Muscle layer of duodenum (tissue), 2 donors: ENCODE results near the gene PRKCZ.

Source experiments
- H3K27ac ChIP-seq: one replicate; pipeline ENCODE4 v1.7.0; 2013; ENCODE audit warnings: mild to moderate bottlenecking, low read length
- H3K27me3 ChIP-seq: one replicate; pipeline ENCODE4 v1.7.0; 2013; ENCODE audit warnings: low read depth, mild to moderate bottlenecking, control low read depth, low read length
- H3K36me3 ChIP-seq, 2 donors: one replicate each; pipeline ENCODE4 v1.7.0; 2013; ENCODE audit warnings: low read length in 2 of 2, control low read depth in 1 of 2, mild to moderate bottlenecking in 1 of 2; ENCODE audit not compliant: insufficient read depth in 2 of 2, control insufficient read depth in 1 of 2
- H3K4me1 ChIP-seq, 2 donors: one replicate each; pipeline ENCODE4 v1.7.0; 2013; ENCODE audit warnings: low read length in 2 of 2, mild to moderate bottlenecking in 2 of 2, control low read depth in 1 of 2, moderate library complexity in 1 of 2; ENCODE audit not compliant: insufficient read depth in 2 of 2, control insufficient read depth in 1 of 2
- H3K4me3 ChIP-seq, 2 donors: one replicate each; pipeline ENCODE4 v1.7.0; 2013; ENCODE audit warnings: low read length in 2 of 2, low read depth in 1 of 2, mild to moderate bottlenecking in 1 of 2
- H3K9me3 ChIP-seq, 2 donors: one replicate each; pipeline ENCODE4 v1.7.0; 2013; ENCODE audit warnings: low read length in 2 of 2, control low read depth in 1 of 2, mild to moderate bottlenecking in 1 of 2; ENCODE audit not compliant: control insufficient read depth in 1 of 2
- donor health status: healthy.

Gene PRKCZ

GRCh38 chr1:2221271-2221670 lies 171.1 kb downstream of the PRKCZ start:
- no peak overlapping the region for H3K4me3 ChIP-seq
- H3K9me3 ChIP-seq = no peaks in the 10 kb centered on the region
- no peaks in the 10 kb centered on the region for H3K4me1 ChIP-seq
- no peak overlapping the region for H3K27ac ChIP-seq
- no peaks in the 10 kb centered on the region for H3K36me3 ChIP-seq
- H3K27me3 ChIP-seq = no peaks in the 10 kb centered on the region

DNA sequence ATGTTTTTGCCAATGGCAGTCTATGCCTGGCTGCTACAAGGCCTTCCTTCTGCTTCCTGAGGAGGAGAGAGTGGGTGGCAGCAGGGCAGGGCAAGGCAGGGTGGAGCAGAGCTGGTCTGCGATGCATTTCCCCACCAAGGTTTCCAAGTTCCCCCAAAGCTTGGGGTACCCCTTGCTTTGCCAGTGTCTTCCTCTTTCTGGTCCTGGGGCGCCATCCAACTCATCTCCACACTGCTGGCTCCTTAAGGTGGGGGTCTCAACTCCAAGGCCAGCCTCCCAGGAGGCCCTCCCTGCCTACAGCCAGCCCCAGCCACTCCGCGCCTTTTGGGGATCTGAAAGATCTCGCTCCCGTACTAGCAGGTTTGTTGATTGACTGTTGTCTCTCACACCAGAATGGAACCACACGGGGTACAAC lies 174.0 kb downstream of the PRKCZ start:
- Histone ChIP-seq H3K36me3 (no peaks in the 10 kb centered on the region), H3K4me3 (no peak overlapping the region), H3K27ac (no peak overlapping the region), H3K9me3 (no peaks in the 10 kb centered on the region), H3K4me1 (no peaks in the 10 kb centered on the region), H3K27me3 (no peaks in the 10 kb centered on the region)

GRCh38 chr1:2224631-2225428 lies 174.6 kb downstream of the PRKCZ start:
- Histone ChIP-seq H3K36me3 (no peaks in the 10 kb centered on the region), H3K27ac (no peak overlapping the region), H3K4me3 (no peak overlapping the region), H3K4me1 (no peaks in the 10 kb centered on the region), H3K27me3 (no peaks in the 10 kb centered on the region), H3K9me3 (no peaks in the 10 kb centered on the region)

GRCh38 chr1:2226525-2227345 lies 176.5 kb downstream of the PRKCZ start:
- H3K4me3 ChIP-seq = peak overlapping the region; percentile 39 to 57

DNA sequence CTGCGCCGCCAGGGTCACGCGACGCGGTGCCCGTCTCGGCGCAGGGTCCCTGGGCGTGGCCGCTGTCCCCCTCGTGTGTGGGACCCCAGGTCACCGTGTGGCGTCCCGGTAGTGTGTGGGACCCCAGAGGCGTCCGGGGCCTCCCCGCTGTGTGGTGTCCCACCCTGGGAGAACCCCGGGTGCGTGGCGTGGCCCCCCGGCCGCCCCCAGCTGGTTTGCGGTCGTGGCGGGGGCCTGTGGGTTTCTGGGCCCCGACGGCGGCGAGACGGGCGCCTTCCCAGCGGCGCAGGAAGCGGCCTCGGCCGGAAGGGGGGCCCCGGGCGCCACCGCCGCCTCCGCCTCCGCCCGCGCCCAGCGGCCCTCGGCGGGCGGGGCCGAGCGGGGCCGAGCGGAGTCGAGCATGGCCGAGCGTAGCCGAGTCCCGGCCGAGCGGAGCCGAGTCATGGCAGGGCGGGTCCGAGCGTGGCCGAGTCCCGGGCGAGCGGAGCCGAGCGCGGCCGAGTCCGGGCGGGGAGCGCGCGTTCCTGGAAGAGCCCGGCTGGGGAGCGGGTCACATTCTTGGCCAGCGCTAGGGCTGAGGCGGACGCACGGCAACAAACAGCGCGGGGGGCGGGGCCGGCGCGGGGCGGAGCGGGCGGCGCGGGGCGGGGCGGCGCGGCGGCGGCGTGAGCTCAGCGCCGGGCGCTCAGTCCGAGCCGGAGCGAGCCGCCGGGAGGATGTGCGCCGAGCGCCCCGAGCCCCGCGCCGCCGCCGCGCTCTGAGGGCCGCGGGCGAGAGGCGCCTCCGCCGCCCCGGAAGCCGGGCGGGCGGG lies 177.3 kb downstream of the PRKCZ start:
- Histone ChIP-seq H3K4me3 (peak overlapping the region; percentile 39 to 57), H3K4me1 (peaks cover 1 to 17% of the 10 kb centered on the region in 2 donors), H3K9me3 (no peaks in the 10 kb centered on the region)

More at GRCh38 chr1:2226525-2227345, 176.5 kb downstream of the PRKCZ start:
- no peaks in the 10 kb centered on the region for H3K9me3 ChIP-seq
- H3K27ac ChIP-seq = no peak overlapping the region
- no peaks in the 10 kb centered on the region for H3K36me3 ChIP-seq
- H3K4me1 ChIP-seq = peaks cover 0 to 11% of the 10 kb centered on the region in 2 donors
- no peaks in the 10 kb centered on the region for H3K27me3 ChIP-seq

DNA sequence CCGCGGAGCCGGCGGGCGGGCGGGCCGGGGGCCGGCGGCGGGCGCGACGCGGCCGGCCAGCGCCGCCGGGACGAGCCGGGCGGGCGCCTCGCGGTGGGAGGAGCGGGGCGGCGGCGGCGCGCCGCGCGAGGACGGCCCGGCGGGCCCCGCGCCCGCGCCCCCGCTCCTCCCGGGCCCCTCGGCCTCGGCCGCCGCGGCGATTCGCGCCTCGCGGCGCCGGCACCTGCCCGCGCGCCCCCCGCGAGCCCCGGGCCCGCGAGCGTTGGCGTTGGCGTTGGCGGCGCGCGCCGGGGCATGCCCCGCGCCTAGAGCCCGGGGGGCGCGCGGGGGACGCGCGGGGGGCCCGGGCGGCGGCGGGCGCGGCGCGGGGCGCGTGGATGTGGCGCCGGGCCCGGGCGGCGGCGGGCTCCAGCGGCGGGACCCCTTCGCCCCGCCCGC lies 178.0 kb downstream of the PRKCZ start, which contains the start of gene SKI:
Gene SKI, plus strand, starts transcription at position 163 of the 438 bp plus-strand sequence. CDS start 448 bp downstream, outside the sequence.
- H3K36me3 ChIP-seq = no peaks in the 10 kb centered on the region
- no peaks in the 10 kb centered on the region for H3K9me3 ChIP-seq
- H3K27me3 ChIP-seq = no peaks in the 10 kb centered on the region
- H3K4me3 ChIP-seq = peak within 1 kb of the TSS; percentile 75 to 90
- peaks cover 4 to 23% of the 10 kb centered on the region in 2 donors for H3K4me1 ChIP-seq
- no peak within 1 kb of the TSS for H3K27ac ChIP-seq

More for the DNA sequence above, 177.3 kb downstream of the PRKCZ start:
- H3K27me3 ChIP-seq = no peaks in the 10 kb centered on the region
- no peaks in the 10 kb centered on the region for H3K36me3 ChIP-seq
- H3K27ac ChIP-seq = no peak overlapping the region

GRCh38 chr1:2228694-2229036 lies 178.5 kb downstream of the PRKCZ start:
- H3K27ac ChIP-seq = no peak overlapping the region
- no peaks in the 10 kb centered on the region for H3K36me3 ChIP-seq
- peaks cover 7 to 28% of the 10 kb centered on the region in 2 donors for H3K4me1 ChIP-seq
- peak overlapping the region; percentile 75 to 90 for H3K4me3 ChIP-seq
- no peaks in the 10 kb centered on the region for H3K9me3 ChIP-seq
- no peaks in the 10 kb centered on the region for H3K27me3 ChIP-seq

GRCh38 chr1:2229037-2229864 lies 179.0 kb downstream of the PRKCZ start:
- H3K4me1 ChIP-seq = peaks cover 13 to 34% of the 10 kb centered on the region in 2 donors
- H3K27ac ChIP-seq = peak overlapping the region; percentile 79
- no peaks in the 10 kb centered on the region for H3K9me3 ChIP-seq
- no peaks in the 10 kb centered on the region for H3K27me3 ChIP-seq
- H3K36me3 ChIP-seq = no peaks in the 10 kb centered on the region
- peak overlapping the region; percentile 75 to 90 for H3K4me3 ChIP-seq

DNA sequence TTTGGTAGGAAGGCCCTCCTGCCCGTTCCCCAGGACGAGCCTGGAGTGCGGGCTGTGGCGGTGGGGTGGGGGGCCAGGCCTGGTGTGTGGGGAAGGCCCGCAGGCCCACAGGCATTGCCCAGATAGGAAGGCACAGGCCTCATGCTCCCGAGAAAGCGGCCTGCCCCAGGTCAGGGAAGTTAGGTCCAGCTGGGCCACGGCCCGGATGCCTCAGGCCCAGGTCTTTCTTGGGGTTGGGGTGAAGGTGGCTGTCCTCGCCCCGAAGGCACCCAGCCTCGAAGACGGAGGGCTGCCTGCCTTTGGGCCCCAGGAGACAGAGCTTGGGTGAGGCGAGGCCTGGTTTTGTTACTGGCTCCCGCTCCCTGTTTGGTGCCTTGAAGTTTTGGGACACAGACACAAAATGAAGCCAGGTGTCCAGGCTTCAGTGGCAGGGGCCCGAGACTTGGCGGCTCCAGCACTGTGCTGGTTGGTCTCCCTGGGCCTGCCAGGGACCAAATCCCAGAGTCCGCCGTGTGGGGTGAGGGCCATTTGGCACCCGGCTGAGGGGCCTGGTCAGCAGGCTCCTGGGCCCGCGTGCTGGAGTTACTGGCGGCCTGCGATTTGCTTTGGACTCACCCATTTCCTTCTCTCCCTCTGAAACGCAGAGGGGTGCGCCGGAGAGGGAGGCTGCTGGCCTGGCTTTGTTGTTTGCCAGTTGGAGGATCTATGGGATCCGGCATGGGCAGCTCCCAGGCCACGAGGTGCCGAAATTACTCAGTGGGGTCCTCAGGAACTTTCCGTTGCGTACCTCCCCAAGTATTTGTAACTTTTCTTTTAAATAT lies 179.9 kb downstream of the PRKCZ start:
- peaks cover 13 to 41% of the 10 kb centered on the region in 2 donors for H3K4me1 ChIP-seq
- peak overlapping the region; percentile 75 to 90 for H3K4me3 ChIP-seq
- no peaks in the 10 kb centered on the region for H3K36me3 ChIP-seq
- no peaks in the 10 kb centered on the region for H3K9me3 ChIP-seq
- peak overlapping the region; percentile 79 for H3K27ac ChIP-seq
- no peaks in the 10 kb centered on the region for H3K27me3 ChIP-seq
